GM23338 (cell line): ENCODE measurements around the gene OMA1. TPM values are rescaled to one million over a fixed set of nuclear protein-coding genes. Genes with fewer than 3 reads are reported as not detected.

Experiments used
- ATAC-seq: fragments of 200-7000 bp; cut with Tn5 transposase; 3 replicates; pipeline ENCODE4 v1.9.1; 2020
- DNase-seq: peaks from one replicate; pipeline ENCODE4 v3.0.0-alpha.2; 2015; ENCODE audit warnings: low spot score
- H2AFZ ChIP-seq: fragments of 200-600 bp; sonication (generic); 2 replicates; pipeline ENCODE4 v1.8.0; 2016; ENCODE audit warnings: antibody characterized with exemption, mild to moderate bottlenecking, moderate library complexity
- H3F3A ChIP-seq: fragments of 200-600 bp; sonication (generic); replicated peaks from 2 replicates; pipeline ENCODE4 v1.8.0; 2017; ENCODE audit warnings: antibody characterized with exemption, mixed run types, low read depth
- H3K27ac ChIP-seq: fragments of 200-600 bp; sonication (generic); 2 replicates; pipeline ENCODE4 v1.6.1; 2016; ENCODE audit warnings: low read depth
- H3K27me3 ChIP-seq: fragments of 200-600 bp; sonication (generic); 2 replicates; pipeline ENCODE4 v1.8.0; 2016; ENCODE audit warnings: mild to moderate bottlenecking, mixed run types, moderate library complexity; ENCODE audit not compliant: insufficient read depth
- H3K36me3 ChIP-seq: fragments of 200-600 bp; sonication (generic); 2 replicates; pipeline ENCODE4 v1.8.0; 2016; ENCODE audit warnings: mild to moderate bottlenecking; ENCODE audit not compliant: insufficient read depth
- H3K4me1 ChIP-seq: fragments of 200-600 bp; sonication (generic); 2 replicates; pipeline ENCODE4 v1.8.0; 2016; ENCODE audit warnings: mild to moderate bottlenecking, moderate library complexity; ENCODE audit not compliant: insufficient read depth
- H3K4me2 ChIP-seq: fragments of 200-600 bp; sonication (generic); 2 replicates; pipeline ENCODE4 v1.7.1; 2017; ENCODE audit warnings: mixed run types
- H3K4me3 ChIP-seq: fragments of 200-600 bp; sonication (generic); 2 replicates; pipeline ENCODE4 v1.6.1; 2016; ENCODE audit warnings: mixed run types
- H3K79me2 ChIP-seq: fragments of 200-600 bp; sonication (generic); replicated peaks from 2 replicates; pipeline ENCODE4 v1.8.0; 2017; ENCODE audit warnings: mild to moderate bottlenecking; ENCODE audit not compliant: insufficient read depth
- H3K9me2 ChIP-seq: fragments of 200-600 bp; sonication (generic); 2 replicates; pipeline ENCODE4 v1.8.0; 2017; ENCODE audit not compliant: insufficient read depth
- H4K20me1 ChIP-seq: fragments of 200-600 bp; sonication (generic); replicated peaks from 2 replicates; pipeline ENCODE4 v1.8.0; 2017; ENCODE audit warnings: mild to moderate bottlenecking; ENCODE audit not compliant: insufficient read depth
- H3K27ac Mint-ChIP-seq: 2 replicates; pipeline ENCODE4 v1.8.0; 2020; ENCODE audit warnings: inconsistent platforms, mild to moderate bottlenecking, moderate library complexity, mixed read lengths
- H3K27me3 Mint-ChIP-seq: 3 replicates; pipeline ENCODE4 v1.8.0; 2022; ENCODE audit warnings: low read depth, mild to moderate bottlenecking, moderate library complexity, mixed read lengths, inconsistent platforms; ENCODE audit not compliant: insufficient read depth, poor library complexity
- H3K36me3 Mint-ChIP-seq: 3 replicates; pipeline ENCODE4 v1.8.0; 2021; ENCODE audit warnings: low read depth, mild to moderate bottlenecking, inconsistent platforms, moderate library complexity, mixed read lengths
- H3K4me1 Mint-ChIP-seq: 3 replicates; pipeline ENCODE4 v1.8.0; 2020; ENCODE audit warnings: mild to moderate bottlenecking, inconsistent platforms, mixed read lengths
- H3K4me3 Mint-ChIP-seq: 3 replicates; pipeline ENCODE4 v1.8.0; 2021; ENCODE audit warnings: moderate library complexity, mild to moderate bottlenecking, inconsistent platforms, mixed read lengths
- H3K9me3 Mint-ChIP-seq: 3 replicates; pipeline ENCODE4 v1.8.0; 2020; ENCODE audit warnings: moderate library complexity, mild to moderate bottlenecking, inconsistent platforms, mixed read lengths
- CREB1 ChIP-seq: fragments of 250-450 bp; sonication (Bioruptor Pico); IDR thresholded peaks from 2 replicates; pipeline ENCODE4 v1.5.0; 2020; ENCODE audit warnings: low read depth, mild to moderate bottlenecking, moderate library complexity
- EZH2 ChIP-seq: fragments of 200-600 bp; sonication (generic); IDR thresholded peaks from one replicate; pipeline ENCODE4 v1.8.0; 2017; ENCODE audit warnings: antibody characterized with exemption, mild to moderate bottlenecking, low read depth; ENCODE audit not compliant: unreplicated experiment
- NANOG ChIP-seq: IDR thresholded peaks from 2 replicates; pipeline ENCODE4 v1.6.1; 2016; ENCODE audit warnings: antibody characterized with exemption, borderline replicate concordance
- POLR2AphosphoS5 ChIP-seq: IDR thresholded peaks from 2 replicates; pipeline ENCODE4 v1.6.1; 2016; ENCODE audit warnings: antibody characterized with exemption, low read depth
- ZNF114 ChIP-seq: fragments of 250-450 bp; sonication (Bioruptor Pico); IDR thresholded peaks from 2 replicates; pipeline ENCODE4 v1.5.0; 2020; ENCODE audit warnings: mild to moderate bottlenecking, moderate library complexity
- ZNF331 ChIP-seq: fragments of 250-450 bp; sonication (Bioruptor Pico); IDR thresholded peaks from 2 replicates; pipeline ENCODE4 v1.5.0; 2020; ENCODE audit warnings: low read depth, mild to moderate bottlenecking, moderate library complexity
- polyA plus RNA-seq: library from polyadenylated mRNA; unstranded; fragments of >200 nt; fragmentation: Nextera tagmentation; extraction: Ambion mirVana; gene quantifications from 2 replicates; pipeline ENCODE4 v1.2.1, GENCODE V29; 2016
- total RNA-seq: library from RNA; depleted of rRNA; stranded (reverse); fragments of >200 nt; shearing (Covaris generic); gene quantifications from 2 replicates; pipeline ENCODE4 v1.2.3, GENCODE V29; 2014
- TF ChIP-seq, protein P1 (sequence below), 2 experiments: fragments of 200-600 bp in 1 of 2; sonication (generic) in 1 of 2; conservative IDR thresholded peaks; 2 replicates each; pipeline versions ENCODE4 v1.5.1 to v1.6.1; 2016 to 2017; ENCODE audit warnings: antibody characterized with exemption in 2 of 2, low read depth in 2 of 2, mild to moderate bottlenecking in 2 of 2, moderate library complexity in 1 of 2
- TF ChIP-seq, protein P2 (sequence below): IDR thresholded peaks from 2 replicates; pipeline ENCODE4 v1.6.1; 2016; ENCODE audit warnings: antibody characterized with exemption
- TF ChIP-seq, protein P3 (sequence below): fragments of 250-450 bp; sonication (Bioruptor Pico); IDR thresholded peaks from 2 replicates; pipeline ENCODE4 v1.5.0; 2020; ENCODE audit warnings: mild to moderate bottlenecking, moderate library complexity

The OMA1 gene
- total and polyA plus RNA-seq, 2 experiments from 2014 or later = 21.3 to 33.1 TPM

DNA sequence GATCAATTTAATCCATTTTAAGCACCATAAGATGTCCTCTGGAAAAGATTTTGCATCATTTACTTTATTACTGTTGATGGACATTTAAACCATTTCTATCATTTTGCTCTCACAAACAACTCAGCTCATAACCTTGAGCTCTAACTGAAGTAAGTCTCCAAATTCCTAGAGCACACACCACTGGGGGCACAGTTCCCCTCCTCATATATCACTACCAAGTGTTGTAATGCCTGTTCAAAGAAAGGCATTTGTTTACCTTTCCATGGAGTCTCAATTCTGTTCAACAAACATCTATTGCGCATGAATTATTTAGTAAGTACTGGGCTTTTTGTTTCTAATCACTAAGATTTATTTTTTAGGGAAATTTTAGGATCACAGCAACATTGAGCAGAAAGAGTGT, 8.9 kb upstream of the OMA1 start:
- Histone ChIP-seq H3K27me3 (no peaks in the 10 kb centered on the region), H2AFZ (no peak overlapping the region), H3K4me1 (no peaks in the 10 kb centered on the region), H3K4me3 (no peak overlapping the region), H4K20me1 (no peaks in the 10 kb centered on the region), H3K36me3 (no peaks in the 10 kb centered on the region), H3F3A (no peaks in the 10 kb centered on the region), H3K4me2 (no peak overlapping the region), H3K27ac (no peak overlapping the region), H3K79me2 (no peaks in the 10 kb centered on the region), H3K9me2 (no peaks in the 10 kb centered on the region)
- DNase-seq (no peak), ATAC-seq (no peak)
- Mint-ChIP-seq H3K36me3 (no peaks in the 10 kb centered on the region; the same call in 2 of the 3 replicates), H3K9me3 (peaks cover 3% of the 10 kb centered on the region; the same call in 1 of the 3 replicates), H3K4me3 (no peak overlapping the region), H3K27ac (no peak overlapping the region), H3K27me3 (no peaks in the 10 kb centered on the region), H3K4me1 (no peaks in the 10 kb centered on the region)
- TF ChIP-seq NANOG (no peak), CREB1 (CRISPR knock-in tag) (no peak), EZH2 (no peak), ZNF331 (CRISPR knock-in tag) (no peak), POLR2AphosphoS5 (no peak)
- TF ChIP-seq, protein P1, sequence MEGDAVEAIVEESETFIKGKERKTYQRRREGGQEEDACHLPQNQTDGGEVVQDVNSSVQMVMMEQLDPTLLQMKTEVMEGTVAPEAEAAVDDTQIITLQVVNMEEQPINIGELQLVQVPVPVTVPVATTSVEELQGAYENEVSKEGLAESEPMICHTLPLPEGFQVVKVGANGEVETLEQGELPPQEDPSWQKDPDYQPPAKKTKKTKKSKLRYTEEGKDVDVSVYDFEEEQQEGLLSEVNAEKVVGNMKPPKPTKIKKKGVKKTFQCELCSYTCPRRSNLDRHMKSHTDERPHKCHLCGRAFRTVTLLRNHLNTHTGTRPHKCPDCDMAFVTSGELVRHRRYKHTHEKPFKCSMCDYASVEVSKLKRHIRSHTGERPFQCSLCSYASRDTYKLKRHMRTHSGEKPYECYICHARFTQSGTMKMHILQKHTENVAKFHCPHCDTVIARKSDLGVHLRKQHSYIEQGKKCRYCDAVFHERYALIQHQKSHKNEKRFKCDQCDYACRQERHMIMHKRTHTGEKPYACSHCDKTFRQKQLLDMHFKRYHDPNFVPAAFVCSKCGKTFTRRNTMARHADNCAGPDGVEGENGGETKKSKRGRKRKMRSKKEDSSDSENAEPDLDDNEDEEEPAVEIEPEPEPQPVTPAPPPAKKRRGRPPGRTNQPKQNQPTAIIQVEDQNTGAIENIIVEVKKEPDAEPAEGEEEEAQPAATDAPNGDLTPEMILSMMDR (conservative IDR thresholded peaks at IDR 0.05; ENCODE audit: low read depth in 2 of 2) = peak in 1 of 2 experiments; percentile 20; a peak in 2 of 4 replicates
- TF ChIP-seq, protein P2, sequence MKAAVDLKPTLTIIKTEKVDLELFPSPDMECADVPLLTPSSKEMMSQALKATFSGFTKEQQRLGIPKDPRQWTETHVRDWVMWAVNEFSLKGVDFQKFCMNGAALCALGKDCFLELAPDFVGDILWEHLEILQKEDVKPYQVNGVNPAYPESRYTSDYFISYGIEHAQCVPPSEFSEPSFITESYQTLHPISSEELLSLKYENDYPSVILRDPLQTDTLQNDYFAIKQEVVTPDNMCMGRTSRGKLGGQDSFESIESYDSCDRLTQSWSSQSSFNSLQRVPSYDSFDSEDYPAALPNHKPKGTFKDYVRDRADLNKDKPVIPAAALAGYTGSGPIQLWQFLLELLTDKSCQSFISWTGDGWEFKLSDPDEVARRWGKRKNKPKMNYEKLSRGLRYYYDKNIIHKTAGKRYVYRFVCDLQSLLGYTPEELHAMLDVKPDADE = no peak

DNA sequence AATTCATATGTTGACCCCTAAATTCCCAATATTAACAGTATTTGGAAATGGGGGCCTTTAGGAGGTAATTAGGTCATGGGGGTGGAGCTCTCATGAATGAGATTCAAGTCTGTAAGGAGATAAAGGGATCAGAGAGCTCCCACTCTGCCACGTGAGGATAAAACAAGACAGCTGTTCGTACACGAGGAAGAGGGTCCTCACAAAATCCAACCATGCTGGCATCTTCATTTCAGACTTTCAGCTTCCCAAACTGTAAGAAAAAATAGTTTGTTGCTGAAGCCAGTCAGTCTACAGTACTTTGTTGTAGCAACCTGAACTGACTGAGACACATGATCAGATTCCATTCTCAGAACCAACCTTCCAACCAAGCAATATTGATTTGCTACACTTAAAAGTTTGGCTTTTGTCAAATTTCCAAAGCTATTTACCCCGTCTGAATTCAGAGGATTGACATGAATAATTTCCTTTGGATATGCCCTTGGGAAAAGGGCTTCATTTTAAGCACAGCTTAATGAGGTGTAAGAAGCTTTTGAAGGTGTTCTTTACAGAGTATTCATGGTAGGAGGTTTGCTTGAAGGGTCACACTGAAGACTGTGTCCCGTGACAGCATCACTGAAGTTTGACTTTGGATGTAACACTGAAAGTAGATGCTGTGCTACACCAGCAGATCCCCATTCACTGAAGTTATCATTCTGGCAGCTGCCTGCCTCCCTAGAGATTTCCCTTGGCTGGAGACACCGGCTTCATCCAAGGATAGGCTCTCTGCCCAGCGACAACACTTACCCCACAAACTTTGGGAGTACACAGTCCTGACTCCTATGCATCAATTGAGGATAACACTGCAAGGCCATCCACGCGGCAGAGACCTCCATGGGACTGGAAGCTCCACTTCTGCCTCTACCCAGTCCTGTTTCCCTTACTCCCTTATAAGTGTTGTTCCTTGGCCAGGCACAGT, 4.9 kb upstream of the OMA1 start:
- Histone ChIP-seq H2AFZ (no peak overlapping the region), H3F3A (no peaks in the 10 kb centered on the region), H3K27me3 (no peaks in the 10 kb centered on the region), H3K27ac (no peak overlapping the region), H3K4me3 (no peak overlapping the region), H3K4me2 (no peak overlapping the region), H3K4me1 (no peaks in the 10 kb centered on the region), H3K36me3 (no peaks in the 10 kb centered on the region), H4K20me1 (no peaks in the 10 kb centered on the region), H3K79me2 (no peaks in the 10 kb centered on the region), H3K9me2 (no peaks in the 10 kb centered on the region)
- Mint-ChIP-seq H3K4me3 (no peak overlapping the region), H3K27ac (no peak overlapping the region), H3K4me1 (peaks cover 8% of the 10 kb centered on the region), H3K36me3 (no peaks in the 10 kb centered on the region; the same call in 2 of the 3 replicates), H3K9me3 (no peaks in the 10 kb centered on the region), H3K27me3 (peaks cover 5% of the 10 kb centered on the region)
- no peak for ATAC-seq
- no peak for DNase-seq
- TF ChIP-seq POLR2AphosphoS5 (no peak), ZNF331 (CRISPR knock-in tag) (no peak), ZNF114 (no peak), CREB1 (CRISPR knock-in tag) (no peak)
- TF ChIP-seq, protein P3, sequence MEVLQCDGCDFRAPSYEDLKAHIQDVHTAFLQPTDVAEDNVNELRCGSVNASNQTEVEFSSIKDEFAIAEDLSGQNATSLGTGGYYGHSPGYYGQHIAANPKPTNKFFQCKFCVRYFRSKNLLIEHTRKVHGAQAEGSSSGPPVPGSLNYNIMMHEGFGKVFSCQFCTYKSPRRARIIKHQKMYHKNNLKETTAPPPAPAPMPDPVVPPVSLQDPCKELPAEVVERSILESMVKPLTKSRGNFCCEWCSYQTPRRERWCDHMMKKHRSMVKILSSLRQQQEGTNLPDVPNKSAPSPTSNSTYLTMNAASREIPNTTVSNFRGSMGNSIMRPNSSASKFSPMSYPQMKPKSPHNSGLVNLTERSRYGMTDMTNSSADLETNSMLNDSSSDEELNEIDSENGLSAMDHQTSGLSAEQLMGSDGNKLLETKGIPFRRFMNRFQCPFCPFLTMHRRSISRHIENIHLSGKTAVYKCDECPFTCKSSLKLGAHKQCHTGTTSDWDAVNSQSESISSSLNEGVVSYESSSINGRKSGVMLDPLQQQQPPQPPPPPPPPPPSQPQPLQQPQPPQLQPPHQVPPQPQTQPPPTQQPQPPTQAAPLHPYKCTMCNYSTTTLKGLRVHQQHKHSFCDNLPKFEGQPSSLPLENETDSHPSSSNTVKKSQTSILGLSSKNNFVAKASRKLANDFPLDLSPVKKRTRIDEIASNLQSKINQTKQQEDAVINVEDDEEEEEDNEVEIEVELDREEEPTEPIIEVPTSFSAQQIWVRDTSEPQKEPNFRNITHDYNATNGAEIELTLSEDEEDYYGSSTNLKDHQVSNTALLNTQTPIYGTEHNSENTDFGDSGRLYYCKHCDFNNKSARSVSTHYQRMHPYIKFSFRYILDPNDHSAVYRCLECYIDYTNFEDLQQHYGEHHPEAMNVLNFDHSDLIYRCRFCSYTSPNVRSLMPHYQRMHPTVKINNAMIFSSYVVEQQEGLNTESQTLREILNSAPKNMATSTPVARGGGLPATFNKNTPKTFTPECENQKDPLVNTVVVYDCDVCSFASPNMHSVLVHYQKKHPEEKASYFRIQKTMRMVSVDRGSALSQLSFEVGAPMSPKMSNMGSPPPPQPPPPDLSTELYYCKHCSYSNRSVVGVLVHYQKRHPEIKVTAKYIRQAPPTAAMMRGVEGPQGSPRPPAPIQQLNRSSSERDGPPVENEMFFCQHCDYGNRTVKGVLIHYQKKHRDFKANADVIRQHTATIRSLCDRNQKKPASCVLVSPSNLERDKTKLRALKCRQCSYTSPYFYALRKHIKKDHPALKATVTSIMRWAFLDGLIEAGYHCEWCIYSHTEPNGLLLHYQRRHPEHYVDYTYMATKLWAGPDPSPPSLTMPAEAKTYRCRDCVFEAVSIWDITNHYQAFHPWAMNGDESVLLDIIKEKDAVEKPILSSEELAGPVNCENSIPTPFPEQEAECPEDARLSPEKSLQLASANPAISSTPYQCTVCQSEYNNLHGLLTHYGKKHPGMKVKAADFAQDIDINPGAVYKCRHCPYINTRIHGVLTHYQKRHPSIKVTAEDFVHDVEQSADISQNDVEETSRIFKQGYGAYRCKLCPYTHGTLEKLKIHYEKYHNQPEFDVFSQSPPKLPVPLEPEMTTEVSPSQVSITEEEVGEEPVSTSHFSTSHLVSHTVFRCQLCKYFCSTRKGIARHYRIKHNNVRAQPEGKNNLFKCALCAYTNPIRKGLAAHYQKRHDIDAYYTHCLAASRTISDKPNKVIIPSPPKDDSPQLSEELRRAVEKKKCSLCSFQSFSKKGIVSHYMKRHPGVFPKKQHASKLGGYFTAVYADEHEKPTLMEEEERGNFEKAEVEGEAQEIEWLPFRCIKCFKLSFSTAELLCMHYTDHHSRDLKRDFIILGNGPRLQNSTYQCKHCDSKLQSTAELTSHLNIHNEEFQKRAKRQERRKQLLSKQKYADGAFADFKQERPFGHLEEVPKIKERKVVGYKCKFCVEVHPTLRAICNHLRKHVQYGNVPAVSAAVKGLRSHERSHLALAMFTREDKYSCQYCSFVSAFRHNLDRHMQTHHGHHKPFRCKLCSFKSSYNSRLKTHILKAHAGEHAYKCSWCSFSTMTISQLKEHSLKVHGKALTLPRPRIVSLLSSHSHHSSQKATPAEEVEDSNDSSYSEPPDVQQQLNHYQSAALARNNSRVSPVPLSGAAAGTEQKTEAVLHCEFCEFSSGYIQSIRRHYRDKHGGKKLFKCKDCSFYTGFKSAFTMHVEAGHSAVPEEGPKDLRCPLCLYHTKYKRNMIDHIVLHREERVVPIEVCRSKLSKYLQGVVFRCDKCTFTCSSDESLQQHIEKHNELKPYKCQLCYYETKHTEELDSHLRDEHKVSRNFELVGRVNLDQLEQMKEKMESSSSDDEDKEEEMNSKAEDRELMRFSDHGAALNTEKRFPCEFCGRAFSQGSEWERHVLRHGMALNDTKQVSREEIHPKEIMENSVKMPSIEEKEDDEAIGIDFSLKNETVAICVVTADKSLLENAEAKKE (CRISPR knock-in tag) = no peak
- TF ChIP-seq, protein P2 = no peak
